Activated T-helper 1 cell treated with anti-CD3 and anti-CD28 coated beads, Interleukin-2, amount 50 U/mL, for 16 hours (primary cell): ENCODE results near the gene PRDX3.
"Not testable (repeated sequence)": the region's sequence is repeated elsewhere in the genome, so short reads cannot be mapped to it uniquely, and the experiment has no call there.

Experiments used
- DNase-seq, 2 donors: peaks; one replicate each; pipeline ENCODE4 v3.0.0-alpha.2; 2020; ENCODE audit warnings: low read depth in 1 of 2, low spot score in 1 of 2

The PRDX3 gene

GRCh38 chr10:119206603-119207365, 28.2 kb upstream of the PRDX3 start:
- DNase-seq, result peak; percentile 28 to 64

- DNase-seq, result peak; percentile 8 to 16
Observed at GRCh38 chr10:119205894-119206602, 27.4 kb upstream of the PRDX3 start.

- no peak for DNase-seq
Observed at GRCh38 chr10:119203006-119203405, 24.4 kb upstream of the PRDX3 start.

- no peak for DNase-seq
Observed at GRCh38 chr10:119201233-119201632, 22.6 kb upstream of the PRDX3 start.

GRCh38 chr10:119199231-119199992, 20.8 kb upstream of the PRDX3 start:
- no peak for DNase-seq

- no peak for DNase-seq
Observed at GRCh38 chr10:119198438-119198837, 19.8 kb upstream of the PRDX3 start.

GRCh38 chr10:119197921-119198320, 19.3 kb upstream of the PRDX3 start:
- no peak for DNase-seq

- DNase-seq, result no peak
Observed at GRCh38 chr10:119191881-119192280, 13.3 kb upstream of the PRDX3 start.

GRCh38 chr10:119190954-119191785, 12.6 kb upstream of the PRDX3 start:
- no peak for DNase-seq

- DNase-seq, result no peak
Observed at GRCh38 chr10:119190353-119190752, 11.7 kb upstream of the PRDX3 start.

GRCh38 chr10:119189811-119190282, 11.2 kb upstream of the PRDX3 start:
- DNase-seq, result no peak

GRCh38 chr10:119183664-119184412, 5.2 kb upstream of the PRDX3 start:
- no peak for DNase-seq

- DNase-seq, result not testable (repeated sequence)
Observed at GRCh38 chr10:119180850-119181400, 2.3 kb upstream of the PRDX3 start.

GRCh38 chr10:119177708-119178371, 772 bp downstream of the PRDX3 start:
- no peak for DNase-seq

- no peak for DNase-seq
Observed at GRCh38 chr10:119176166-119176565, 2.4 kb downstream of the PRDX3 start.

GRCh38 chr10:119174109-119174508, 4.5 kb downstream of the PRDX3 start:
- DNase-seq, result no peak

GRCh38 chr10:119167041-119167440, 11.6 kb downstream of the PRDX3 start:
- no peak for DNase-seq

- DNase-seq, result no peak
Observed at GRCh38 chr10:119166564-119166963, 12.0 kb downstream of the PRDX3 start.

- DNase-seq, result no peak
Observed at GRCh38 chr10:119166118-119166500, 12.5 kb downstream of the PRDX3 start.
